GM18511 (cell line): ENCODE results near the gene TTC14.
"Not testable (repeated sequence)": the region's sequence is repeated elsewhere in the genome, so short reads cannot be mapped to it uniquely, and the experiment has no call there.

ENCODE experiments used
- ATAC-seq: cut with Tn5 transposase; IDR thresholded peaks from one replicate; pipeline ENCODE4 v1.9.1; 2021; ENCODE audit warnings: mild to moderate bottlenecking, moderate library complexity; ENCODE audit not compliant: unreplicated experiment

Gene TTC14

GRCh38 chr3:180601688-180602666 is at the start of gene TTC14:
TTC14 (plus strand) TSS chr3:180602163; CDS start chr3:180602262, 99 bp downstream.
- ATAC-seq, result peak; percentile 97

- ATAC-seq, result no peak
Measured at GRCh38 chr3:180563406-180563805, 38.6 kb upstream of the TTC14 start.

GRCh38 chr3:180564676-180565075 is 37.3 kb upstream of the TTC14 start:
- ATAC-seq, result no peak

GRCh38 chr3:180570238-180570637 is 31.7 kb upstream of the TTC14 start:
- ATAC-seq, result no peak

- ATAC-seq, result peak; percentile 92
Measured at GRCh38 chr3:180571831-180572598, 29.9 kb upstream of the TTC14 start.

- no peak for ATAC-seq
Measured at GRCh38 chr3:180575571-180575970, 26.4 kb upstream of the TTC14 start.

GRCh38 chr3:180580934-180581333 is 21.0 kb upstream of the TTC14 start:
- no peak for ATAC-seq

- ATAC-seq, result no peak
Measured at GRCh38 chr3:180590396-180590795, 11.6 kb upstream of the TTC14 start.

- ATAC-seq, result not testable (repeated sequence)
Measured at GRCh38 chr3:180593631-180594030, 8.3 kb upstream of the TTC14 start.

- peak; percentile 84 for ATAC-seq
Measured at GRCh38 chr3:180594631-180595558, 7.1 kb upstream of the TTC14 start.

- ATAC-seq, result no peak
Measured at GRCh38 chr3:180595559-180595935, 6.4 kb upstream of the TTC14 start.

GRCh38 chr3:180600473-180600872 is 1.5 kb upstream of the TTC14 start:
- ATAC-seq, result no peak

- ATAC-seq, result no peak
Measured at GRCh38 chr3:180611006-180611405, 9.0 kb downstream of the TTC14 start.

GRCh38 chr3:180612364-180612763 is 10.4 kb downstream of the TTC14 start:
- no peak for ATAC-seq

GRCh38 chr3:180615954-180616353 is 14.0 kb downstream of the TTC14 start:
- ATAC-seq, result no peak

- ATAC-seq, result no peak
Measured at GRCh38 chr3:180617049-180617448, 15.1 kb downstream of the TTC14 start.

- ATAC-seq, result not testable (repeated sequence)
Measured at GRCh38 chr3:180618563-180618962, 16.6 kb downstream of the TTC14 start.

GRCh38 chr3:180619723-180620122 is 17.8 kb downstream of the TTC14 start:
- ATAC-seq, result no peak

- no peak for ATAC-seq
Measured at GRCh38 chr3:180624714-180625113, 22.8 kb downstream of the TTC14 start.

GRCh38 chr3:180626844-180627243 is 24.9 kb downstream of the TTC14 start:
- peak; percentile 96 for ATAC-seq

- ATAC-seq, result no peak
Measured at GRCh38 chr3:180630371-180630770, 28.4 kb downstream of the TTC14 start.
